ENCODE measurements around the gene SMIM13. TPM values are rescaled to one million over a fixed set of nuclear protein-coding genes. Genes with fewer than 3 reads are reported as not detected.

Gene SMIM13
- total RNA-seq, 3 donors from 2014 or later (not counting 1 experiment from before 2014, with no cell fraction given), result 5.3 to 10.3 (median 9.8) TPM

DNA sequence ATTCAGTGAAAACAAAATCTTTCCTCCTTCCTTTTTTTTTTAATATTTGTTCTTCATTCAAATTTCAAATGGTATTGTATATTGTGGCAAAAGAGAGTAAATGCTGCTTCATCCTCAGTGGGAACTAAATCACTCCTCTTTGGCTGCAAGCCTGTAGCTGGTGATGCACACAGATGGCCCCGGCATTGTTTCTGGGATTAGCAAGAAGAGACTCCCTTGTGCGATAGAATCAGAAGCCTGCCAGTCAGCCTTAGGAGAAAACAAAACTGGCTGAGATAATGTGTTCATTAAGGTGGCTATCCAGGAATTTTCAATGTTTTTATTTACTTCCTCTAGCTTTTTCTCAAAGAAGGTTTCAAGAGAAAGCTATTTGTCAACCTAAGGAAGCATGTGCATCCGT, 28.8 kb upstream of the SMIM13 start:
- intact Hi-C loops (cut with micrococcal nuclease), result no loop called here

DNA sequence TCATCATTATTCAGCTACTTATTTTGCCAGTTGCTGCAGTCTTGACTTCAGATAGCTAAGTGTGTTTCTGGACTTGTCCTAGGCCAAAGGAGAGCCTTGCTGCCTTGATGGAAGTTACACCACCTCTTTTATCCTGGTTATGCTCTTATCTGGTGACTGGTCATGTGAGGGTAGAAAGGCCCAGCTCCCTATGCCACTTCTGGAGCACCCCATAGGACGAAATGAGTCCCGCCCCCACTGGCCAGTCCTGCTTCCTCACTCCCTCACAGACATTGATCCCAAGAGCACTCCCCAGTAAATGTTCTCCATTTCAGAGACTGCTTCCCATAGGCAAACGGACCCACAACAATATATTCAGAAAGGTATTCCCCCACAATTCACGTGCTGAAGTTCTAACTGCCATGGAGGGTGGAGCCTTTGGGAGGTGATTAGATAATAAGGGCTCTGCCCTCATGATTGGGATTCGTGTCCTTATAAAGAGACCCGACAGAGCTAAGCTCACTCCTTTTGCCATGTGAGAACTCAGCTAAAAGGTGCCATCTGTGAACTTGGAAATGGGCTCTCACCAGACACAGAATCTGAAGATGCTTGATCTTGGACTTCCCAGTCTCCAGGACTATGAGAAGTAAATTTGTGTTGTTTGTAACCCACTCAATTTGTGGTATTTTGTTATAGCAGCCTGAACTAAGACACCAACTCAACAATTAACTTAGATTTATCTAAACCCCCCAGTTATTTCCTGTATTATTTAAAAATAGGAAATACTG, 28.0 kb upstream of the SMIM13 start:
- H3K36me3 Mint-ChIP-seq, result no peaks in the 10 kb centered on the region
- H3K36me3 ChIP-seq (ENCODE audit: control insufficient read depth, insufficient read depth, low read length), result no peaks in the 10 kb centered on the region
- TF ChIP-seq, protein P1, sequence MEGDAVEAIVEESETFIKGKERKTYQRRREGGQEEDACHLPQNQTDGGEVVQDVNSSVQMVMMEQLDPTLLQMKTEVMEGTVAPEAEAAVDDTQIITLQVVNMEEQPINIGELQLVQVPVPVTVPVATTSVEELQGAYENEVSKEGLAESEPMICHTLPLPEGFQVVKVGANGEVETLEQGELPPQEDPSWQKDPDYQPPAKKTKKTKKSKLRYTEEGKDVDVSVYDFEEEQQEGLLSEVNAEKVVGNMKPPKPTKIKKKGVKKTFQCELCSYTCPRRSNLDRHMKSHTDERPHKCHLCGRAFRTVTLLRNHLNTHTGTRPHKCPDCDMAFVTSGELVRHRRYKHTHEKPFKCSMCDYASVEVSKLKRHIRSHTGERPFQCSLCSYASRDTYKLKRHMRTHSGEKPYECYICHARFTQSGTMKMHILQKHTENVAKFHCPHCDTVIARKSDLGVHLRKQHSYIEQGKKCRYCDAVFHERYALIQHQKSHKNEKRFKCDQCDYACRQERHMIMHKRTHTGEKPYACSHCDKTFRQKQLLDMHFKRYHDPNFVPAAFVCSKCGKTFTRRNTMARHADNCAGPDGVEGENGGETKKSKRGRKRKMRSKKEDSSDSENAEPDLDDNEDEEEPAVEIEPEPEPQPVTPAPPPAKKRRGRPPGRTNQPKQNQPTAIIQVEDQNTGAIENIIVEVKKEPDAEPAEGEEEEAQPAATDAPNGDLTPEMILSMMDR (IDR thresholded peaks at IDR 0.05), result no peak
- WGBS (ENCODE audit: insufficient coverage), result 96% methylated on average over 4 of the region's 6 CpGs
- no peaks in the 10 kb centered on the region for H3K4me1 Mint-ChIP-seq
- no peaks in the 10 kb centered on the region for H3K4me1 ChIP-seq (ENCODE audit: control insufficient read depth, insufficient read depth, low read length)
- intact Hi-C loops (cut with micrococcal nuclease), result no loop called here
- H3K9me3 Mint-ChIP-seq, result no peaks in the 10 kb centered on the region
- no peaks in the 10 kb centered on the region for H3K9me3 ChIP-seq (ENCODE audit: control insufficient read depth, insufficient read depth, low read length)
- H3K27ac ChIP-seq (ENCODE audit: low read length), result no peak overlapping the region
- H3K4me3 ChIP-seq (ENCODE audit: low read length), result no peak overlapping the region
- DNase-seq, result no peak
- ATAC-seq, result no peak
- no peak overlapping the region for H3K4me3 Mint-ChIP-seq
- peaks cover 2% of the 10 kb centered on the region for H3K27me3 ChIP-seq (ENCODE audit: control insufficient read depth, insufficient read depth, low read length)
- H3K27me3 Mint-ChIP-seq (ENCODE audit: low read depth in 2 of 2), result peaks cover 4 to 20% of the 10 kb centered on the region in 2 donors
- no peak overlapping the region for H3K27ac Mint-ChIP-seq

More for the DNA sequence above, 28.8 kb upstream of the SMIM13 start:
- Histone ChIP-seq H3K9me3 (ENCODE audit: control insufficient read depth, insufficient read depth, low read length) (no peaks in the 10 kb centered on the region), H3K4me1 (ENCODE audit: control insufficient read depth, insufficient read depth, low read length) (no peaks in the 10 kb centered on the region), H3K27me3 (ENCODE audit: control insufficient read depth, insufficient read depth, low read length) (peaks cover 2% of the 10 kb centered on the region), H3K27ac (ENCODE audit: low read length) (no peak overlapping the region), H3K4me3 (ENCODE audit: low read length) (no peak overlapping the region), H3K36me3 (ENCODE audit: control insufficient read depth, insufficient read depth, low read length) (no peaks in the 10 kb centered on the region)
- TF ChIP-seq, protein P1 (IDR thresholded peaks at IDR 0.05), result no peak
- H3K4me1 Mint-ChIP-seq, result no peaks in the 10 kb centered on the region
- ATAC-seq, result no peak
- H3K9me3 Mint-ChIP-seq, result no peaks in the 10 kb centered on the region
- DNase-seq, result no peak
- H3K27ac Mint-ChIP-seq, result no peak overlapping the region
- no peaks in the 10 kb centered on the region for H3K36me3 Mint-ChIP-seq
- H3K4me3 Mint-ChIP-seq, result no peak overlapping the region
- H3K27me3 Mint-ChIP-seq (ENCODE audit: low read depth in 2 of 2), result peaks cover 4 to 20% of the 10 kb centered on the region in 2 donors
- 78% methylated on average over 3 of the region's 3 CpGs for WGBS (ENCODE audit: insufficient coverage)

DNA sequence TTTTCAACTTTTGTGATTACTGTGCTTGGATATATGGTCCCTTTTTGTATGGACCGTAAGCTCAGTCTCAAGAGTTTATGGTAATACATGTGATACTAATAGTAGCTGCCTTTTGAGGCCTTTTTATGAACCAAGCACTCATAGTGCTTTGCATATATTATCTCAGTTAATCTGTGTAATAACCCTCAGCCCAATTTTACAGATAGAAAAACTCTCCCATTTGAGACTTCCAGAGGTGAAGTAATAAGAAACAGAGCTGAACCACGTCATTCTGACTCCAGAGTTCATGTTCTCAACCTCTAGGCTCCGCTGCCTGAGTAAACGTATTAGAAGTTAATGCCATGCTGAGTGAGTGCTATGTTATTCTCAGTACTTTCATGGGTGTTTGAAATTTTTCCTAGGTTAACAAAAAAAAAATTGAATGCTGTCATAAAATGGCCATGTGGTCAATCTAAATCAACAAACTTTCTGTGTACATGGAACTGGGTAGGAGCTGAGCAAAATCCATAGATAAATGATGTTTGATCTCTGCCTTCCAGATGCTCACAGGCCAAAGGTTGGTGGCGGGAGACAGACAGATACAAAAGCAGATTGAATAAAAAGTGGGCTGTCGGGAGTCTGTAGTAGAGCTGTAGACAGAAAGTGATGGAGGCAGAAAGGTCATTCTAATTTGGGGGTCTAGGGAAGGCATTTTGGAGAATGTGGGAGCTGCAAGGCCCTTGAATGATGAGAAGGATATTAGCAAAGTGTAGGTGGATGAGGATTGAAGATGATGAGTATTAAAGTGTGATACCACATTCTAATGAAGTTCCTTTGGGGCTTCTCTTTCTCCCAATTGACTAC, 26.9 kb upstream of the SMIM13 start:
- no peaks in the 10 kb centered on the region for H3K9me3 ChIP-seq (ENCODE audit: control insufficient read depth, insufficient read depth, low read length)
- Mint-ChIP-seq H3K27me3 (ENCODE audit: low read depth in 2 of 2) (peaks cover 4 to 10% of the 10 kb centered on the region in 2 donors), H3K27ac (no peak overlapping the region), H3K4me1 (no peaks in the 10 kb centered on the region), H3K4me3 (no peak overlapping the region), H3K9me3 (no peaks in the 10 kb centered on the region), H3K36me3 (no peaks in the 10 kb centered on the region)
- 88% methylated on average over 5 of the region's 6 CpGs for WGBS (ENCODE audit: insufficient coverage)
- H3K27me3 ChIP-seq (ENCODE audit: control insufficient read depth, insufficient read depth, low read length), result peaks cover 2% of the 10 kb centered on the region
- H3K4me3 ChIP-seq (ENCODE audit: low read length), result no peak overlapping the region
- ATAC-seq (no peak), DNase-seq (no peak)
- H3K36me3 ChIP-seq (ENCODE audit: control insufficient read depth, insufficient read depth, low read length), result no peaks in the 10 kb centered on the region
- H3K4me1 ChIP-seq (ENCODE audit: control insufficient read depth, insufficient read depth, low read length), result no peaks in the 10 kb centered on the region
- no peak overlapping the region for H3K27ac ChIP-seq (ENCODE audit: low read length)
- intact Hi-C loops (cut with micrococcal nuclease), result no loop called here
- TF ChIP-seq, protein P1 (IDR thresholded peaks at IDR 0.05), result no peak
